ENCODE measurements around the gene TRIM34.

DNA sequence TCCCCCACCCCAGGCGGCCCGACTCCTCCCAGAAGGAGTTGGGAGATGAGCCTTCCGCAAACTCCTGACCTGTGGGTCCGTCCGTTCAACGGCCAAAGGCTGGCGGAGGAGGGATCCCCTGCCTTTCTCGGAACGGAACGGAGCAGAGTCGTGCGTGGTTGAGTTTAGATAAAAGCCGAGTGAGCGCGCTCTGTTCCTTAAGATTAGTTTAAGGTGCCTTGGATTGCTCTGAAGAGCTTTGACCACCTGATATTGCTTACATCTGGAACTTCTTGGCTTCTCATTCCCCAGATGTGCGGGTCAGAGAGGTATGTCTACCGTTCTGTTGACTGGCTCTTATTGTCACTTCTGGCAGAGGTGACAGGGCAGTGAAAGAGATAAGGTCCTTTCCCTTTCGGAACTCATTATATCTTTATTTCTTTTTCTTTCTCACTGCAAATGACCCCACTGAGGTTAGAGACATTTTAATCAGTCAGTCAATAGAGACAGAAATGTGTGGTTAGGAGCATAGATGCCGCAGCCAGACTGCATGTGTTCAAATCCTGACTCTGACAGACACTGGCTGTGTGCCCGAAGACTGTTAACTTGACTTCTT, 28.1 kb upstream of the TRIM34 start, which contains the start of gene TRIM6:
- TF ChIP-seq, protein P1, sequence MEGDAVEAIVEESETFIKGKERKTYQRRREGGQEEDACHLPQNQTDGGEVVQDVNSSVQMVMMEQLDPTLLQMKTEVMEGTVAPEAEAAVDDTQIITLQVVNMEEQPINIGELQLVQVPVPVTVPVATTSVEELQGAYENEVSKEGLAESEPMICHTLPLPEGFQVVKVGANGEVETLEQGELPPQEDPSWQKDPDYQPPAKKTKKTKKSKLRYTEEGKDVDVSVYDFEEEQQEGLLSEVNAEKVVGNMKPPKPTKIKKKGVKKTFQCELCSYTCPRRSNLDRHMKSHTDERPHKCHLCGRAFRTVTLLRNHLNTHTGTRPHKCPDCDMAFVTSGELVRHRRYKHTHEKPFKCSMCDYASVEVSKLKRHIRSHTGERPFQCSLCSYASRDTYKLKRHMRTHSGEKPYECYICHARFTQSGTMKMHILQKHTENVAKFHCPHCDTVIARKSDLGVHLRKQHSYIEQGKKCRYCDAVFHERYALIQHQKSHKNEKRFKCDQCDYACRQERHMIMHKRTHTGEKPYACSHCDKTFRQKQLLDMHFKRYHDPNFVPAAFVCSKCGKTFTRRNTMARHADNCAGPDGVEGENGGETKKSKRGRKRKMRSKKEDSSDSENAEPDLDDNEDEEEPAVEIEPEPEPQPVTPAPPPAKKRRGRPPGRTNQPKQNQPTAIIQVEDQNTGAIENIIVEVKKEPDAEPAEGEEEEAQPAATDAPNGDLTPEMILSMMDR (IDR thresholded peaks at IDR 0.05), result no peak
- no peak for TF ChIP-seq ZFX (IDR thresholded peaks at IDR 0.05; ENCODE audit: borderline replicate concordance)
